ENCODE results near the gene NINJ1.

Gene NINJ1

DNA sequence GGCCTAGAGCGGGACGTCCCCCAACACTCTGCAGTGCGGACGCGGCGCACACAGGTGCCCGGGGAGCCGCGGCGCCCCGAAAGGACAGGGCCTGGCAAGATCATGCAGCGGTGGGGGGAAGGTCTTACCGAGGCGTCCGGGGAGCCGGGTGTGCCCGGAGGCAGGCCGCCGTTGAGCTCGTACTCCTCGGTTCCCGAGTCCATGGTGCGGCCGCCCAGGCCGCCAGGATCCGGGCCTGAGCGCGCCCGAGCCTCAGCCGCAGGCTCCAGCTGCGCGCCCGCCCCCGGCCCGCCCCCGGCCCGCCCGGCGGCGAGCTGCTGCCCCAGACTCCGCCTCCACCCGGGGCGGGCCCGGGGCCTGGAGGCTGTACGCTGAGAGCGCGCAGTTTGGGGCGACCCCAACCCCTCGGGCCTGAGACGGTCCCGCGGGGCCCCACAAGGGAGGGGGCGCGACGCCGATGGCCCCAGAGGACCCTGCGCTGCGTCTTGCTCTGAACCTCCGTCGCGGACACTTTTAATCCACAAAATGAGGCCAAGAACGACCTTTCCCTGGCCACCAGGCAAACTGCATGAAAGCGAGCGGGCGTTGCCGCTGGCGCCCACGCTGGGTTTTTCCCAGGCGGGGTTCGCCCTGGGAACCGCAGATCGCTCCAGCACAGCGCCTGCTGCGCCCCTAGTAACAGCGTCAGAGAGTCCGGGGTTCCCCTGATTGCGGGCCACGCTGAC, at the start of gene NINJ1:
NINJ1 (minus strand) TSS at position 237 of the 725 bp plus-strand sequence; CDS start at position 203, 34 bp downstream.
- no peak for DNase-seq

GRCh38 chr9:93183131-93183662, 49.1 kb upstream of the NINJ1 start:
- no peak for DNase-seq

DNA sequence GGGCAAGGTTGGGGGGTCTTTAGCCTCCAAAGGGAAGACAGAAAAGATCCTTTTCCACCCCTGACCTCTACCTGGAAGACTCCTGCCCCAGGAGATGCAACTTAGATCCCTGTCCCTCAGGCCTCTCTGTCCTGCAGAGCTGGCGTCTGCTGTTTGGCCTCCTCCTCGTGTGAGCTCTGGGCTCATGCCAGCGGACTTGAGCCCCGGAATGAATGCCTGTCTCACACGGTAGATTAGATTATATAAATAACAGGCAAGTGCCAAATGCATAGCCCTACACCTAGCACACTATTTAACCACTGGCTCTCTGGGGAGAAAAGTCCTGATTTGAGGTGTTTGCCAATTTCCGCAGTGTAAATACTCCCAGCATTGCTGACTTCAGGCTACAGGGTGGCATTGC, 48.5 kb upstream of the NINJ1 start:
- no peak for DNase-seq

- no peak for DNase-seq
Observed at GRCh38 chr9:93181672-93182435, 47.8 kb upstream of the NINJ1 start.

DNA sequence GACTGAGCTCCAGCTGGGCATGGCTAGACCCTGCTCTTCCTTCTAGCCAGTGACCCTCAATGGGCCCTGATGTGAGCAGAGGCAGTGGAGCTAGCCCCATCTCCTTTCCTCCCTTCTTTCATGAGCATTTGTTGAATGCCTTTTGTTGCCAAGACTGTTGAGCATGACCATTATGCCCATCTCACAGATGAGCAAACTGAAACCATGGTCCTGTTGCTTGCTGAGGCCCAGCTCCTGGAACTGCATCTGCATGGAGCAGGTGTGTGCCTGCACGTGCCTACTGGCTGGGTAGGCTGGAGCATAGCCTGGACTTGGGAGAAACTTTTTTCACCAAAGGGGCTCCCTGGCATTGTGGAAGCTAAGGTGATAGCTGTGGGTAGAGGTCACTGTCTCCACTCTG, 46.9 kb upstream of the NINJ1 start:
- no peak for DNase-seq

GRCh38 chr9:93178851-93179786, 45.1 kb upstream of the NINJ1 start:
- no peak for DNase-seq

GRCh38 chr9:93177676-93178075, 43.6 kb upstream of the NINJ1 start:
- DNase-seq = no peak

DNA sequence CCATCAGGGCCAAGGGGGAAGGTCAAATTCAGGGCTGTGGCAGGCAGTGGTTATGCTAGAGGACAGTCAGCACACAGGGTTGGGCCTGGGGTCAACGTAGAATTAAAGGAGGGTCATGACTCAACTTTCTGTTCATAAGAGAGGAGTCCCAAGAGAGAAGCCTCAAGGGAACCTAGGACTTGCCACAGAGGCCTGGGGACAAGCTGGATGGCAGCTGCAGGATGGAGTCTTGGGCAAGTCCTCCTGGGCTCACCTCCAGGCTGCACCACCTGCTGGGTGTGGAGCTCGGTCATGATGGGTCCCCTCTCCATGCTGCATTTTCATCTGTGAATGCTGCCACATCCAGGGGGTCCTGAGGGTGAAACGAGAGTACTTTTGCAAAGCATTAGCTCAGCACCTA, 40.9 kb upstream of the NINJ1 start:
- no peak for DNase-seq

- no peak for DNase-seq
Observed at GRCh38 chr9:93173365-93174051, 39.5 kb upstream of the NINJ1 start.

- no peak for DNase-seq
Observed at GRCh38 chr9:93172666-93173364, 38.8 kb upstream of the NINJ1 start.

DNA sequence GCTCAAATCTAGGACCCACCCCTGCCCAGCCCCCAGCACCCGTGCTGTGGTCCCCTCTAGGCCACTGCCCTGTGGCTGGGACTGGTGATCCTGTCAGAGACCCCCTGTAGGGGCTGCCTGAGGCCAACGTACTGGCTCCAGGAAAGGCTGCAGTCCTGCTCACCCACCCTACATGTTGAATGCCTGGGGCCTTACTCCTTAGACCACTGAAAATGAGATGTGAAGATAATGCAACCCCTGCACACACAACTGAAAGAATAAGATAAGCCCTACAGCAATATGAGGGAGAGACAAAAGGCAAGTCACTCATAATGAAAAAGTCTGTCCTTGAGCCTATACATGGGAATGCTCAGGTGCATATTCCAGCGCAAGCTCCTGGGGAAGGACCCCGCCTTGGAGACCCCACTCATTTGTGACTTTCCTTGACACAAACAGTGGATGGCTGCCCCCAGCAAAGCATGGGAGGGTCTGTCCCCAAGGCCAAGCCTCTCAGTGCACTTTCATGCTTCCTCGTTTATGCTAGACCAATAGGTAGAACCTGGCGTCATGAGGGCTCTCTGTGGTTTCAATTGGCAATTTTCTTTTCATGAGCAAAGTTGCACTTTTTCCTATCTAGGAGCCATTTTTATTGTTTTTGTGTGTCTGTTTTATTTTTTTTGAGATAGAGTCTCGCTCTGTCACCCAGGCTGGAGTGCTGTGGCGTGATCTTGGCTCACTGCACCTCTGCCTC, 37.4 kb upstream of the NINJ1 start:
- DNase-seq = no peak

DNA sequence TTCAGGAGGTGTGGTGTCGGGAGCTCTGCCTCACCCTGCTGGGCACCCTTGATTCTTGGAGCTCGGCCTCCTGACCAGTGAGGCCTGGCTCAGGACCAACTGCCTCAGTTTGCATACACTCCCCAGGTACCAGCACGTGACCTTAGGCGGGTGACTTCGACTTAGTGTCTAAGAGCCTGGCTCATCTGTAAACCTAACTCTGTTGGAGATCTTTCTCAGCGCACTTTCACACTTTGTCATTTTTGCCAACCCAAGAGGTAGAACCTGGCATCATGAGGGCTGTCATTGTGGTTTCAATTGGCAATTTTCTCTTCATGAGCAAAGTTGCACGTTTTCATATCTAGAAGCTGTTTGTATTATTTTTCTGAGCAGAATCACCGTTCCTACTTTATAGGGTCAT, 36.5 kb upstream of the NINJ1 start:
- DNase-seq = no peak

DNA sequence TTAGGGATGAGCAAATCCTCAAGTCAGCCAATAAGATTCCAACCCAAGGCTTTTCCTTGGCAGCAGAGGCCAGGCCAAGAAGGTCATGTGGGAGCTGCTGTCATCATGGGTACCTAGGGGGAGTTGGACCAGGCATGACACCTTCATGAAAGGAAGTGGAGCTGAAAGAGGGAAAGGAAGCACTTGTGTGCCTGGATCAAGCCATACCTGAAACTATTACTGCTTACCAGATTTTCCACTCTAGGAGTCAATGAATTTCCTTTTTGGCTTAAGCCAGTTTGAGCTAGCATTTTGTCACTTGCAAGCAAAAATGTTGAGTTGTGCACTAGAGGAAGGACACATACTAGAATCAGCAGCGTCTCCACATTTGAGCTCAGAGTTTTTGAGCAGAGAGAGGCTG, 35.4 kb upstream of the NINJ1 start:
- DNase-seq = no peak

GRCh38 chr9:93168581-93168980, 34.5 kb upstream of the NINJ1 start:
- DNase-seq = no peak

GRCh38 chr9:93167838-93168237, 33.8 kb upstream of the NINJ1 start:
- DNase-seq = no peak

- no peak for DNase-seq
Observed at GRCh38 chr9:93167185-93167584, 33.1 kb upstream of the NINJ1 start.

DNA sequence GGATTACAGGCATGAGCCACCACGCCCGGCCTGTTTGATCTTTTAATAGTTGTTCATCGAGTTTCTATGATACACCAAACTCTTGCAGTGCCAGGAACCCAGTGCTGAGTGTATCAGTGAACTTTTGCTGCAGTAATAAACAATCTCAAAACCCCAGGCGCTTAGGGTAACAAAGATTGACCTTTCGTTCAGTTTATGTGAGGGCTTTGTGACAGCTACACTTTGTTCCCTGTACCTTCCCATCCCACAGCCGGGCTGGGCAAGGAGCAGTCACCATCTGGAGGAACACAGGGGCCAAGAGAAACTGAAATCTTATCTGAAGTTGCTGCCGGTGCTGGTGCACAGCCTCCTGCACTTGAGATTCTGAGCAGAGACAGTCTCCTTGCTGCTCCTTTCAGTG, 32.6 kb upstream of the NINJ1 start:
- DNase-seq = no peak

DNA sequence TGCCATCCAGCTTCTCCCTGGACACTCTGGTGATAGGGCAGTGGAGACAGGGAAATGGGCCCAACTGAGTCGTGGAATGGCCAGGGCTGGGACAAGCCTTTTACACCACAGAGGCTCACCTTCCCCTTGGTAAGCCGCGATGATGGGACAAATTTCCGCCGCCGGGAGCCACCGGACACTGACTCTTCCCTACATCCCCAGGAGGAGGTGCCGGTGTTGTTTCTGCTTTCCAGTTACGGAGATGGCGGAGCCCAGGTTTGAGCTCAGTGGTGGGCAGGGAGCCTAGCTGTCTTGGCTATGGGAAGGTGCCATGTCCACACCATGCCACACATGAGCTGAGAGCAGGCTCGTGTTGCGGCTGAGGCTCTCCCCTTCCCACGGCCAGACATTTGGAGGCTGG, 30.0 kb upstream of the NINJ1 start:
- no peak for DNase-seq

- DNase-seq = no peak
Observed at GRCh38 chr9:93161786-93162562, 27.9 kb upstream of the NINJ1 start.
